ENCODE measurements around the gene PGBD2. TPM values are rescaled to one million over a fixed set of nuclear protein-coding genes. Genes with fewer than 3 reads are reported as not detected.

The PGBD2 gene
- total and polyA plus RNA-seq, 2 of the 13 experiments (the other 11 are each of a cell fraction or from before 2014, with no cell fraction given), result 6.0 to 7.4 TPM

GRCh38 chr1:248862998-248863881, 42.8 kb upstream of the PGBD2 start (continued):
- TF ChIP-seq ZNF407 (CRISPR knock-in tag; IDR thresholded peaks at IDR 0.05; ENCODE audit: not compliant biosample characterization) (no peak), U2AF1 (optimal IDR thresholded peaks at IDR 0.05; ENCODE audit: low read depth, low read length) (no peak), RFXAP (CRISPR knock-in tag; IDR thresholded peaks at IDR 0.05; ENCODE audit: borderline replicate concordance) (no peak; the same call in 1 of the 2 replicates), HES4 (CRISPR knock-in tag; IDR thresholded peaks at IDR 0.05; ENCODE audit: borderline replicate concordance) (no peak; the same call in 1 of the 2 replicates), ZBTB33 (CRISPR knock-in tag; IDR thresholded peaks at IDR 0.05) (no peak), DNMT1 (CRISPR knock-in tag; IDR thresholded peaks at IDR 0.05) (0 out of 2 replicates have a peak, but pooled peaks have one; percentile 88)
- TF ChIP-seq, protein P1, sequence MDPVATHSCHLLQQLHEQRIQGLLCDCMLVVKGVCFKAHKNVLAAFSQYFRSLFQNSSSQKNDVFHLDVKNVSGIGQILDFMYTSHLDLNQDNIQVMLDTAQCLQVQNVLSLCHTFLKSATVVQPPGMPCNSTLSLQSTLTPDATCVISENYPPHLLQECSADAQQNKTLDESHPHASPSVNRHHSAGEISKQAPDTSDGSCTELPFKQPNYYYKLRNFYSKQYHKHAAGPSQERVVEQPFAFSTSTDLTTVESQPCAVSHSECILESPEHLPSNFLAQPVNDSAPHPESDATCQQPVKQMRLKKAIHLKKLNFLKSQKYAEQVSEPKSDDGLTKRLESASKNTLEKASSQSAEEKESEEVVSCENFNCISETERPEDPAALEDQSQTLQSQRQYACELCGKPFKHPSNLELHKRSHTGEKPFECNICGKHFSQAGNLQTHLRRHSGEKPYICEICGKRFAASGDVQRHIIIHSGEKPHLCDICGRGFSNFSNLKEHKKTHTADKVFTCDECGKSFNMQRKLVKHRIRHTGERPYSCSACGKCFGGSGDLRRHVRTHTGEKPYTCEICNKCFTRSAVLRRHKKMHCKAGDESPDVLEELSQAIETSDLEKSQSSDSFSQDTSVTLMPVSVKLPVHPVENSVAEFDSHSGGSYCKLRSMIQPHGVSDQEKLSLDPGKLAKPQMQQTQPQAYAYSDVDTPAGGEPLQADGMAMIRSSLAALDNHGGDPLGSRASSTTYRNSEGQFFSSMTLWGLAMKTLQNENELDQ (CRISPR knock-in tag; IDR thresholded peaks at IDR 0.05; ENCODE audit: borderline replicate concordance), result no peak
- TF ChIP-seq, protein P2, sequence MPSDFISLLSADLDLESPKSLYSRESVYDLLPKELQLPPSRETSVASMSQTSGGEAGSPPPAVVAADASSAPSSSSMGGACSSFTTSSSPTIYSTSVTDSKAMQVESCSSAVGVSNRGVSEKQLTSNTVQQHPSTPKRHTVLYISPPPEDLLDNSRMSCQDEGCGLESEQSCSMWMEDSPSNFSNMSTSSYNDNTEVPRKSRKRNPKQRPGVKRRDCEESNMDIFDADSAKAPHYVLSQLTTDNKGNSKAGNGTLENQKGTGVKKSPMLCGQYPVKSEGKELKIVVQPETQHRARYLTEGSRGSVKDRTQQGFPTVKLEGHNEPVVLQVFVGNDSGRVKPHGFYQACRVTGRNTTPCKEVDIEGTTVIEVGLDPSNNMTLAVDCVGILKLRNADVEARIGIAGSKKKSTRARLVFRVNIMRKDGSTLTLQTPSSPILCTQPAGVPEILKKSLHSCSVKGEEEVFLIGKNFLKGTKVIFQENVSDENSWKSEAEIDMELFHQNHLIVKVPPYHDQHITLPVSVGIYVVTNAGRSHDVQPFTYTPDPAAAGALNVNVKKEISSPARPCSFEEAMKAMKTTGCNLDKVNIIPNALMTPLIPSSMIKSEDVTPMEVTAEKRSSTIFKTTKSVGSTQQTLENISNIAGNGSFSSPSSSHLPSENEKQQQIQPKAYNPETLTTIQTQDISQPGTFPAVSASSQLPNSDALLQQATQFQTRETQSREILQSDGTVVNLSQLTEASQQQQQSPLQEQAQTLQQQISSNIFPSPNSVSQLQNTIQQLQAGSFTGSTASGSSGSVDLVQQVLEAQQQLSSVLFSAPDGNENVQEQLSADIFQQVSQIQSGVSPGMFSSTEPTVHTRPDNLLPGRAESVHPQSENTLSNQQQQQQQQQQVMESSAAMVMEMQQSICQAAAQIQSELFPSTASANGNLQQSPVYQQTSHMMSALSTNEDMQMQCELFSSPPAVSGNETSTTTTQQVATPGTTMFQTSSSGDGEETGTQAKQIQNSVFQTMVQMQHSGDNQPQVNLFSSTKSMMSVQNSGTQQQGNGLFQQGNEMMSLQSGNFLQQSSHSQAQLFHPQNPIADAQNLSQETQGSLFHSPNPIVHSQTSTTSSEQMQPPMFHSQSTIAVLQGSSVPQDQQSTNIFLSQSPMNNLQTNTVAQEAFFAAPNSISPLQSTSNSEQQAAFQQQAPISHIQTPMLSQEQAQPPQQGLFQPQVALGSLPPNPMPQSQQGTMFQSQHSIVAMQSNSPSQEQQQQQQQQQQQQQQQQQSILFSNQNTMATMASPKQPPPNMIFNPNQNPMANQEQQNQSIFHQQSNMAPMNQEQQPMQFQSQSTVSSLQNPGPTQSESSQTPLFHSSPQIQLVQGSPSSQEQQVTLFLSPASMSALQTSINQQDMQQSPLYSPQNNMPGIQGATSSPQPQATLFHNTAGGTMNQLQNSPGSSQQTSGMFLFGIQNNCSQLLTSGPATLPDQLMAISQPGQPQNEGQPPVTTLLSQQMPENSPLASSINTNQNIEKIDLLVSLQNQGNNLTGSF (CRISPR knock-in tag; IDR thresholded peaks at IDR 0.05), result peak; percentile 70; the same call in 1 of the 2 replicates

Measured in HepG2 (cell line).